ENCODE results near the gene COTL1. TPM values are rescaled to one million over a fixed set of nuclear protein-coding genes. Genes with fewer than 3 reads are reported as not detected.

Gene COTL1
- total RNA-seq, 1 donor from 2014 or later = 18.4 TPM

- intact Hi-C loops (cut with DNase I) = no loop called here
- ATAC-seq = no peak
- no peak for DNase-seq (ENCODE audit: missing footprints)
These were observed 13.9 kb downstream of the COTL1 start for GRCh38 chr16:84603940-84604339.

DNA sequence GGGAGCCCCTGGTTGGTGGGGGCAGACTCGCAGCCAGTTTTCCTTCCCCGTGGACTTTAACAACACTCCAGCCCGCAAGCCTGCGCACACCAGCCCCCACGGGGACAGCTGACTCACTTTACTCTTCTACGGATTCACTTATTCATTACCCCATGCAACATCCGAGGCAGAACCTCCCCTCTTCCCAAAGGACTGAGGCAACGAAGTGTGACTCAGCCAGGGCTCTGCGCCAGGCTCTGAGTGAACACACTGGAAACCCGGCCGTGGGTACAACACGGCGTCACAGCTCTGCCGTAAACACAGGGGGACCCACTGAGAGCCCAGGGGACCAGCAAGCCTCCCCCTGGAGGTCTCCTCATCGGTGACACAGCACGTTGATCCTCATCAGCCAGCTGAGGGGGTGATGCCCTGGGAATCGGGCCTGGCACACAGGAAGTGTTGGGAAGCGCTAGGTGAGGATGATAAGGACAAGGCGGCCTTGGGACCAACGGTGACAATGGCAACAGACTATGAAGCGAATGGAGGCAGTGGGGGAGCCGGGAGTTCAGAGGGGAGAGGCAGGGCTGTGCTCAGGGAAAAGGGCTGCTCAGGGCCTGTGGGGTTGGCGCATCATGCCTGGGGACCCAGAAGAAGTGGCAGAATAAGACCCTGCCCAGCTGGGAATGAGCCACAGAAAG, 14.6 kb downstream of the COTL1 start:
- peak; percentile 71 for ATAC-seq
- intact Hi-C loops (cut with DNase I) = no loop called here
- peak; percentile 92 for DNase-seq (ENCODE audit: missing footprints)

DNA sequence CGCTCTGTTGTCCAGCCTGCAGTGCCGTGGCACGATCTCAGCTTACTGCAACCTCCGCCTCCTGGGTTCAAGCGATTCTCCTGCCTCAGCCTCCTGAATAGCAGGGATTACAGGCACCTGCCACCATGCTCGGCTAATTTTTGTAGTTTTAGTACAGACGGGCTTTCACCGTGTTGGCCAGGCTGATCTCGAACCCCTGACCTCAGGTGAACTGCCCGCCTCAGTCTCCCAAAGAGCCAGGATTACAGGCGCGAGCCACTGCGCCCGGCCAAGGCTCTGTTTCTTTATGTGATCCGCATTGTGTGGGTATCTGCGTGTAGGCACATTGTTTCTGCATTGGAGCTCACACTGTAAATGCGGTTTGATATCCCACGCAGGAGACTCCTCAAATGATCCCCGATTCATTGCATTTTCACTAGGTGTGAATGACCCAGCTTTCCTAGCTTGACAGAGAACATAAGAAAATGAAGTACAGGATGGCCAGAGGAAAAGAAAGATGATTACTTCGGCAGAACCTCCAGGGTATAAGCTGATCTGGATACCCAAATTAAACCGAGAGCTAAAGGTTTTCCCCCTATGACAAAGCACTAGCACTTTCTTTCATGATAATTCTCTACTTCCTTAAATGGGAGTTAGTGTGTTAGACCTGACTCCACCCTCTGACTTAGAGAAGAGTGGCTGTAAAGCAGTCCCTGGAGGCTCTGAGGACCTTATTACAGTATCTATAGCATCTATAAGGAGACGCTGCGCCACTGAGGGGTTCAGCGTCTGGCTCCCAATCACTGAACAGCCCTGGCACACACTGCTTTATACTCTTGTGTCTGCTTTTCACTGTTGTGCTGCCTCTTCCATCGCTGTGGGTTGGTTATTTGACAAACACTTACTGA, 17.3 kb downstream of the COTL1 start:
- no peak for ATAC-seq
- intact Hi-C loops (cut with DNase I) = no loop called here
- no peak for DNase-seq (ENCODE audit: missing footprints)

GRCh38 chr16:84599521-84600202, 18.2 kb downstream of the COTL1 start:
- DNase-seq (ENCODE audit: missing footprints) (peak; percentile 90), ATAC-seq (peak; percentile 67)
- intact Hi-C loops (cut with DNase I) = no loop called here

DNA sequence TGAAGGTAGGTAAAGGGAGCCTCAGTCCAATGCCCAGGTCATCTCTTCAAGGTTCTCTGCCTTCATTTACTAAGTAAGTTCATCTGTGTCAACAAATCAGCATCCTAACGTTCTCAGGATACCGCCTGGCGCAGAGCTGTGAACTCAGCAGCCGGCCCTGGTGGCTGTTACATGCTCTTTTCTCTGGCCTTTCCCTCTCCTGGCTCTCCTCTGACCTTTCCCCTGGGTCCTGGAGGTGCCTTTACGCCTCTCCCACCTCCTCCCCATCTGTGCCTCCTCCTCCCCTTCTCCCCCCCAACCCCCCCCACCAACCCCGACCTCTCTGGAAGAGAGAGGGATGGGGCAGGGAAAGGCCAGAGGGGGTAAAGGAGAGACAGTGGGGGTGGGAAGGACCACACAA, 19.5 kb downstream of the COTL1 start:
- intact Hi-C loops (cut with DNase I) = no loop called here
- DNase-seq (ENCODE audit: missing footprints) = no peak
- no peak for ATAC-seq

DNA sequence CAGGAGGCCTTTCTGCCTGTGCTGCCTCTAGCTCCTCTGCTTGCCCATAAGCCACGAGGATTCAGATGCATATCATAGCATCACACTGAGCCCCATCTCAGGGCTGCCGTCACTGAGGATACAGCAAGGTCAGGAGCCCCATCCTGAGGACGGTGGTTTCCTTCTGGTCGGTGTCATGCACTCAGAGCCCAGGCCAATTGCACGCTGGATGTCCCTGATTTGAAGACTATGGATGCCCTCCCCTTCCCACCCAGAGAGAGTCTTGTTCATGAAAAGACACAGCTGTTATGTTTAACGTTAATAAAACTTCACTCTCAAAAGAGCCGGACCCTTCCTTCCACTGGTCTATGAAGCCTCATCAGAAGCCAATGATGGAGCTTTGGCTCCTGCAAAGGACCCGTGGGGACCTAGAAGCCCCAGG, 19.9 kb downstream of the COTL1 start:
- DNase-seq (ENCODE audit: missing footprints) (no peak), ATAC-seq (no peak)
- intact Hi-C loops (cut with DNase I) = no loop called here

GRCh38 chr16:84597528-84597896, 20.4 kb downstream of the COTL1 start:
- ATAC-seq (no peak), DNase-seq (ENCODE audit: missing footprints) (no peak)
- intact Hi-C loops (cut with DNase I) = no loop called here

GRCh38 chr16:84596801-84597527, 20.9 kb downstream of the COTL1 start:
- intact Hi-C loops (cut with DNase I) = no loop called here
- DNase-seq (ENCODE audit: missing footprints) (no peak), ATAC-seq (no peak)

DNA sequence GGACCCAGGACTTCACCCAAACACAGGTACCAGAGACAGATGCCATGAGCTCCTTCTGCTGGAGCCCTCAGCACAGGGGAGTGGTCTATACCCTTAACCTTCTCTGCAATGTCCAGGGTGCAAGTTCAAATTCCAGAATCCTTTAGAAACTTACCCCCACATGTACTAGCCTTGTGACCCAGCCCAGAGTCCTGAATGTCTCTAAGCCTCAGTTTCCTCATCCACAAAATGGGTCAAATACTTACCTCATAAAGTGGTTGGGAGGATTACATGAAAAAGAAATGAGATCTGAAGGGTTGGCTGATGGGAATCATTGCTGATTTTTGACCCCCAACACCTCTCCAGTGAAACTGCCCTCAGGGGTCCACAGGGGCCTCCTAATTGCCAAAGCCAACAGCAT, 21.7 kb downstream of the COTL1 start:
- intact Hi-C loops (cut with DNase I) = no loop called here
- ATAC-seq = no peak
- no peak for DNase-seq (ENCODE audit: missing footprints)

DNA sequence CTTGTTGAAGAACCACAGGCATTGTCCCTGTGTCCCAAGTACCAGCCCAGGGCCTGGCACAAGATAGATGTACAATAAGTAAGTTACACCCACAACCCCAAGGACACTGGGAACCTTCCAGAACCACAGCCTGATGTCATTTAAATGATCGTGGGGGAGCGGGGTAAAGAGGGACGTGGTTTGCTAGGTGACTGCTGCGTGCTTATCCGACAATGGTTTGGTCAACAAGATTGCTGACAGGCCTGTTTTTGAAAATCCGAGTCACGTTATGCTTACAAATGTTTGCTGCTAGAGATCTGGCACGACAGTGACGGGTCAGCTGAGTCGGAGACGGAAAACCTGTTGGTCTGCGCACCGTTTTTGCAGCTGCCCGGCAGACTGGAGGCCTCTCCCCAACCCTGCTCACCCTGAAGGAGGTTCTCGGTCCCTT, 22.8 kb downstream of the COTL1 start:
- intact Hi-C loops (cut with DNase I) = no loop called here
- ATAC-seq (no peak), DNase-seq (ENCODE audit: missing footprints) (no peak)

DNA sequence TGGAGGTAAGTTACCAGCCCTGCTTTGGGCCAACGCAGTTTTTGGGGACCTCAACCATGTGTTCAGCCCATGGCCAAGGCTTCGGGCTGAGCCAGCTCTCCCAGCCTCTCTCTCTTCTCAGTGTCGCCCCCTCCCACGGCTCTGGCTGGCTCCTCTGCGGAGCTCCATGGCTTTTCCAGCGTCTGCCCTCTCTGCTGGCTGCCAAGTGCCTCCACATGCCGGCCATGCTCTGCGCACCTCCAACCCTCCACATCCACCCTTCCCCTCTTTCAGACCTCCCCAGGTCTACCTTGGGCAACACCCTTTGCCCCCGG, 23.2 kb downstream of the COTL1 start:
- ATAC-seq = no peak
- intact Hi-C loops (cut with DNase I) = no loop called here
- no peak for DNase-seq (ENCODE audit: missing footprints)

DNA sequence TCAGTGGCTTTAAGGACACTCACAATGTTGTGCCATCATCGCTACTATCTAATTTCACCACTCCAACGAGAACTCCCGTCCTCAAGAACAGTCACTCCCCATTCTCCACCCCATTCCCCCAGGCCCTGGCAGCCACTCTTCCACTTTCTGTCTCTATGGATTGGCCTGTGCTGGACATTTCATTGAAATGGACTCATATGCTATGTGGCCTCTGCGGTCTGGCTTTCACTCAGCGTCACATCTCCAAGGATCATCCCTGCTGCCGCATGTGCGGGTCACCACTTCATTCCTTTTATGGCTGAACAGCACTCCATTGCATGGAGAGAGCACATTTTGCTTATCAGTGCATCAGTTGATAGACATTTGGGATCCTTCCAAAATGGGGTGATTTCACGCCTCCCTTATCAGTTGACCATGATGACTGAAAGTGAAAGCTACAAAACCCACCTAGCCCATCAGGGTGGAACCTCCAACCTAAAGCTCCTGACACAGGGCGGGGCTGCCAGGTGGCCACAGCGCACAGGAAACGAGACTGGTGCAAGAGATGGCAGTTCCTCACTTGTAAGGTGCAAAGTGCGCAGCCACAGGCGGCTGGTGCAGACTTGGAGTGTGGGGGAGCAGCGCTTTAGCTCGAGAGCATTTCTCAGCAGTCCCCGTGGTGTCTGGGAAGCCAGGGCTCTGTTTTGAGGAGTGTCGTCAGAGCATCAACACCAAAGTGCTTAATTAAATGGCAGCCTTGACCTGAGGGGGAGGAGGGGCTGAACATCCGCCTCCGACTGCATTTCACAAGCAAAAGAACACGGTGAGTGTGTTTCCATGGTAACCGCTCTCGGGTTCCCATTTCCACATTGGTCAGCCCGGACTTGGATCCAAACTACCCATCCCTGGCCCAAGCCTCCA, 23.8 kb downstream of the COTL1 start:
- no peak for ATAC-seq
- DNase-seq (ENCODE audit: missing footprints) = peak; percentile 85
- intact Hi-C loops (cut with DNase I) = no loop called here

- DNase-seq (ENCODE audit: missing footprints) (no peak), ATAC-seq (no peak)
- intact Hi-C loops (cut with DNase I) = no loop called here
These were observed 25.2 kb downstream of the COTL1 start for GRCh38 chr16:84592718-84593117.

GRCh38 chr16:84589975-84590719, 27.7 kb downstream of the COTL1 start:
- ATAC-seq = no peak
- DNase-seq (ENCODE audit: missing footprints) = no peak
- intact Hi-C loops (cut with DNase I) = no loop called here

DNA sequence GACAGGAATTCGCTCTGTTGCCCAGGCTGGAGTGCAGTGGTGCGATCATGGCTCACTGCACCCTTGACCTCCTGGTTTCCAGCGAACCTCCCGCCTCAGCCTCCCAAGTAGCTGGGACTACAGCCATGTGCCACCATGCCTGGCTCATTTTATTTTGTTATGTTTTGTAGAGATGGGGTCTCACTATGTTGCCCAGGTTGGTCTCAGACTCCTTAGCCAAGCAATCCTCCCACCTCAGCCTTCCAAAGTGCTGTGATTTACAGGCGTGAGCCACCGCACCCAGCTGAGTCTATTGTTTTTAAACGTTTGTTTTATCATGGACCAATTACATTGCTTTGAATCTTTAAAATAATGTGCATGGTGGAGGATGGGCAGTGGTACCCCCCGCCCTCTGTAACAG, 28.9 kb downstream of the COTL1 start:
- ATAC-seq (no peak), DNase-seq (ENCODE audit: missing footprints) (no peak)
- intact Hi-C loops (cut with DNase I) = no loop called here

DNA sequence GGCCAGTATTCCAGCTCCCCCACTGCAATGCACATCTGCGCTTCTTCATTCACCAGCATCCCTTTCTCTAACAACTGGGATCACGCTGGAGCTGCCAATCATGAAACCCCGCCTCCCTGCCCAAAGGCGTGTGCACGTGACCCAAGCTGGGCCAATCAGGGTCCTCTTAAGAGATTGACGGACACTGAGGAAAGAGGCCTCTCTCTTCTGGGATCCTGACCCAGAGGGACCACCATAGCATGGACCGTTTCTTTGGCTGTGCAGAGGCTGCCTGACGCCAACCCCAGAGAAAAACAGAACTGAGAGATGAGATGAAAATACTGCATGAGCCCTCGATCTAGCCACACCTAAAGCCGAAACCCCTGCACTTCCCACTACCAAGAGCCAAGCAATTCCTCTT, 32.0 kb downstream of the COTL1 start:
- no peak for DNase-seq (ENCODE audit: missing footprints)
- intact Hi-C loops (cut with DNase I) = no loop called here
- no peak for ATAC-seq

DNA sequence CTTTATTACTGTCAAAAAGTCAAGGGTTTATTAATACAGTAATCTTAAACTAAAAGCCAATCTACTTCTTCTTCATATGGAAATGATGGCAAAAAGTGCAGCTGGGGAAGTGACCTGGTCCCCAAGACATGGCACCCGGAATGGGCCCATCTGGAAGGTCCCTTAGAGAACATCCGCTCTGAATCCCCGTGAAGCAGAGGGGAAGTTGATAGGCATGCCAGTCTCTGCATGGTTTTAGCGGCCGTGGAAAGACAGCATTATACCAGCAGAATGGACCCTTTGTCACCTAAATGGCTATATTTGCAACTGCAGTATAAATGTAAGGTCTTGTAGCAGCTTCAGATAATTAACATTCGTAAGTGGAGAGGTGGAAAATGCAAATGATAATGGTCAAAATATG, 32.4 kb downstream of the COTL1 start:
- intact Hi-C loops (cut with DNase I) = no loop called here
- no peak for DNase-seq (ENCODE audit: missing footprints)
- ATAC-seq = no peak

- intact Hi-C loops (cut with DNase I) = no loop called here
- no peak for ATAC-seq
- no peak for DNase-seq (ENCODE audit: missing footprints)
These were observed 33.2 kb downstream of the COTL1 start for GRCh38 chr16:84584678-84585077.

Data from Right ventricle myocardium inferior (tissue), 1 donor.